ENCODE data around the gene SPATS2L.

DNA sequence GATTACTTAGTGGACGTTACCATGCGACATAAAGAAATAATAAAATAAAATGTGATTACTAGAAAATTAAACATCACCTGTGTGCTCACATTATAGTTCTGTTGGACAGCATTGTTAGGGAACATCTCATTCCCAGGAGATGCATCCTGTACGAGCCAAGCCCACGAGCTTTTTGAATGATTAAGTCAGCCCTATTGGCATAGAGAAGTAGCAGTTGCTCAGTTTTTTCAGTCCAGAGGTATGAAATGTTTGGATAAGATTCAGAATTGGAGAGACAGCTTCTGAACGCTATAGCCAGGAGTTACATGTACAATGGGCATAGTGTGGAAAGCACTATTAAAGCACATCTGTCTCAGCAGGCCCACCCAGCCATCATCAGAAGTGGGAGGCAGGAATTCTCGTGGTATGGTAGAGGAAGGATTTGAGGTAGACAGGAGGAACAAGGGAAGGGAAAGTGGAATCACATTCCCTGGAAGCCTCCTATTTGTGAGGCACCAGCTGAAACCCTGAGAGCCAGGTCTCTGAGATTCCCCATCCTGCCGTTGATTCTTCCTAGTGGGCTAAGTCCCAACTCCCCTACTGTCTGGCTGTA, 8.6 kb downstream of the SPATS2L start:
- TF ChIP-seq, protein P1, sequence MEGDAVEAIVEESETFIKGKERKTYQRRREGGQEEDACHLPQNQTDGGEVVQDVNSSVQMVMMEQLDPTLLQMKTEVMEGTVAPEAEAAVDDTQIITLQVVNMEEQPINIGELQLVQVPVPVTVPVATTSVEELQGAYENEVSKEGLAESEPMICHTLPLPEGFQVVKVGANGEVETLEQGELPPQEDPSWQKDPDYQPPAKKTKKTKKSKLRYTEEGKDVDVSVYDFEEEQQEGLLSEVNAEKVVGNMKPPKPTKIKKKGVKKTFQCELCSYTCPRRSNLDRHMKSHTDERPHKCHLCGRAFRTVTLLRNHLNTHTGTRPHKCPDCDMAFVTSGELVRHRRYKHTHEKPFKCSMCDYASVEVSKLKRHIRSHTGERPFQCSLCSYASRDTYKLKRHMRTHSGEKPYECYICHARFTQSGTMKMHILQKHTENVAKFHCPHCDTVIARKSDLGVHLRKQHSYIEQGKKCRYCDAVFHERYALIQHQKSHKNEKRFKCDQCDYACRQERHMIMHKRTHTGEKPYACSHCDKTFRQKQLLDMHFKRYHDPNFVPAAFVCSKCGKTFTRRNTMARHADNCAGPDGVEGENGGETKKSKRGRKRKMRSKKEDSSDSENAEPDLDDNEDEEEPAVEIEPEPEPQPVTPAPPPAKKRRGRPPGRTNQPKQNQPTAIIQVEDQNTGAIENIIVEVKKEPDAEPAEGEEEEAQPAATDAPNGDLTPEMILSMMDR (IDR thresholded peaks at IDR 0.05), result no peak
- TF ChIP-seq POLR2AphosphoS5 (IDR thresholded peaks at IDR 0.05) (no peak), POLR2A (IDR thresholded peaks at IDR 0.05) (no peak)

All from prostate gland (tissue), 2 donors.